OCI-LY1 (cell line): ENCODE measurements around the gene HNRNPM.

ENCODE experiments used
- H2AFZ ChIP-seq: fragments of 200-600 bp; sonication (generic), shearing (Covaris generic); 2 replicates; pipeline ENCODE4 v1.6.0; 2014; ENCODE audit warnings: antibody characterized with exemption, mild to moderate bottlenecking, low read length
- H3F3A ChIP-seq: fragments of 200-600 bp; sonication (generic), shearing (Covaris generic); 2 replicates; pipeline ENCODE4 v1.6.0; 2014; ENCODE audit warnings: mild to moderate bottlenecking, antibody characterized with exemption, low read length, moderate library complexity; ENCODE audit not compliant: insufficient read depth
- H3K27ac ChIP-seq: fragments of 200-600 bp; sonication (generic); 2 replicates; pipeline ENCODE4 v1.5.1; 2014; ENCODE audit warnings: low read length, mixed run types, mild to moderate bottlenecking, low read depth; ENCODE audit not compliant: poor library complexity, severe bottlenecking
- H3K27me3 ChIP-seq: fragments of 200-600 bp; sonication (generic); 2 replicates; pipeline ENCODE4 v1.6.0; 2014; ENCODE audit warnings: antibody characterized with exemption, mild to moderate bottlenecking, low read length, moderate library complexity; ENCODE audit not compliant: insufficient read depth
- H3K36me3 ChIP-seq: fragments of 200-600 bp; sonication (generic); 2 replicates; pipeline ENCODE4 v1.6.1; 2014; ENCODE audit warnings: mild to moderate bottlenecking, antibody characterized with exemption, low read length, moderate library complexity, mixed read lengths; ENCODE audit not compliant: insufficient read depth
- H3K4me1 ChIP-seq: fragments of 200-600 bp; sonication (generic); 2 replicates; pipeline ENCODE4 v1.5.1; 2014; ENCODE audit warnings: mild to moderate bottlenecking, low read length, moderate library complexity; ENCODE audit not compliant: insufficient read depth, severe bottlenecking
- H3K4me2 ChIP-seq: fragments of 200-600 bp; sonication (generic), shearing (Covaris generic); 2 replicates; pipeline ENCODE4 v1.6.1; 2014; ENCODE audit warnings: low read length
- H3K4me3 ChIP-seq: fragments of 200-600 bp; sonication (generic); 2 replicates; pipeline ENCODE4 v1.5.1; 2014; ENCODE audit warnings: low read length, low read depth, mild to moderate bottlenecking, mixed read lengths; ENCODE audit not compliant: poor library complexity, severe bottlenecking
- H3K79me2 ChIP-seq: fragments of 200-600 bp; shearing (Covaris generic); 2 replicates; pipeline ENCODE4 v1.6.1; 2016; ENCODE audit warnings: mixed run types, low read length, mixed read lengths; ENCODE audit not compliant: insufficient read depth
- H3K9ac ChIP-seq: fragments of 200-600 bp; sonication (generic), shearing (Covaris generic); 2 replicates; pipeline ENCODE4 v1.6.1; 2014; ENCODE audit warnings: mild to moderate bottlenecking, low read length, mixed read lengths
- H3K9me2 ChIP-seq: fragments of 200-600 bp; sonication (generic), shearing (Covaris generic); 2 replicates; pipeline ENCODE4 v1.6.1; 2014; ENCODE audit warnings: low read depth, mild to moderate bottlenecking, low read length, mixed read lengths
- H3K9me3 ChIP-seq: fragments of 200-600 bp; shearing (Covaris generic); 2 replicates; pipeline ENCODE4 v1.6.1; 2014; ENCODE audit warnings: low read length, mixed read lengths
- H4K20me1 ChIP-seq: fragments of 200-600 bp; sonication (generic), shearing (Covaris generic); 2 replicates; pipeline ENCODE4 v1.6.0; 2016; ENCODE audit warnings: mild to moderate bottlenecking, low read length; ENCODE audit not compliant: insufficient read depth
- EZH2 ChIP-seq: fragments of 200-600 bp; sonication (generic), shearing (Covaris generic); IDR thresholded peaks from 2 replicates; pipeline ENCODE4 v1.8.0; 2017; ENCODE audit warnings: borderline replicate concordance, mixed run types, mild to moderate bottlenecking, antibody characterized with exemption, low read length, moderate library complexity, mixed read lengths
- TF ChIP-seq, protein P1 (sequence below): fragments of 200-600 bp; sonication (generic), shearing (Covaris generic); IDR thresholded peaks from 2 replicates; pipeline ENCODE4 v1.5.1; 2017; ENCODE audit warnings: mild to moderate bottlenecking, antibody characterized with exemption, low read length, moderate library complexity, mixed read lengths

The HNRNPM gene

DNA sequence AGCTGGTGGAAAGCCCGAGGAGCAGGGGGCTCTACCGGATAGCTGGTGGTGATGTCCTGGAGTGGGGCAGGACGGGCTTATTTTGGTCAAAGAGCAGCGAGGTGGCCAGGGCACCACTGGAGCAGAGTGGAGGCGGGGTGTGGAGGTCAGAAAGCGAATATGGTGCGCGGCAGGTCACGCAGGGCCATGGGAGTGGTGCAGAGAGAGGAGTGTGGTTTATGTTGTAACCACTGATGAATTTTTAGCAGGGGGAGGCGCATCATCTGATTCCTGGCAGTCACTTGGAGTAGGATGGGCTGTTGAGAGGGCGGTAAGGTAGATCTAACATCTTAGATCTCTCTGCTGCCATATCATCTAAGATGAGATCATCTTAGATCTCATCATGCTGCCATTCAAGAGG lies 70.5 kb downstream of the HNRNPM start:
- Histone ChIP-seq H3K9me2 (no peaks in the 10 kb centered on the region), H4K20me1 (no peaks in the 10 kb centered on the region), H3K4me2 (no peak overlapping the region), H3K36me3 (peaks cover 10% of the 10 kb centered on the region; the same call in 1 of the 2 replicates), H3K79me2 (no peaks in the 10 kb centered on the region), H3K27ac (no peak overlapping the region), H2AFZ (no peak overlapping the region), H3K9ac (no peak overlapping the region), H3F3A (no peaks in the 10 kb centered on the region), H3K4me3 (no peak overlapping the region), H3K27me3 (no peaks in the 10 kb centered on the region), H3K9me3 (no peaks in the 10 kb centered on the region), H3K4me1 (peaks cover 17% of the 10 kb centered on the region)
- TF ChIP-seq EZH2 = no peak
- TF ChIP-seq, protein P1, sequence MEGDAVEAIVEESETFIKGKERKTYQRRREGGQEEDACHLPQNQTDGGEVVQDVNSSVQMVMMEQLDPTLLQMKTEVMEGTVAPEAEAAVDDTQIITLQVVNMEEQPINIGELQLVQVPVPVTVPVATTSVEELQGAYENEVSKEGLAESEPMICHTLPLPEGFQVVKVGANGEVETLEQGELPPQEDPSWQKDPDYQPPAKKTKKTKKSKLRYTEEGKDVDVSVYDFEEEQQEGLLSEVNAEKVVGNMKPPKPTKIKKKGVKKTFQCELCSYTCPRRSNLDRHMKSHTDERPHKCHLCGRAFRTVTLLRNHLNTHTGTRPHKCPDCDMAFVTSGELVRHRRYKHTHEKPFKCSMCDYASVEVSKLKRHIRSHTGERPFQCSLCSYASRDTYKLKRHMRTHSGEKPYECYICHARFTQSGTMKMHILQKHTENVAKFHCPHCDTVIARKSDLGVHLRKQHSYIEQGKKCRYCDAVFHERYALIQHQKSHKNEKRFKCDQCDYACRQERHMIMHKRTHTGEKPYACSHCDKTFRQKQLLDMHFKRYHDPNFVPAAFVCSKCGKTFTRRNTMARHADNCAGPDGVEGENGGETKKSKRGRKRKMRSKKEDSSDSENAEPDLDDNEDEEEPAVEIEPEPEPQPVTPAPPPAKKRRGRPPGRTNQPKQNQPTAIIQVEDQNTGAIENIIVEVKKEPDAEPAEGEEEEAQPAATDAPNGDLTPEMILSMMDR = no peak

DNA sequence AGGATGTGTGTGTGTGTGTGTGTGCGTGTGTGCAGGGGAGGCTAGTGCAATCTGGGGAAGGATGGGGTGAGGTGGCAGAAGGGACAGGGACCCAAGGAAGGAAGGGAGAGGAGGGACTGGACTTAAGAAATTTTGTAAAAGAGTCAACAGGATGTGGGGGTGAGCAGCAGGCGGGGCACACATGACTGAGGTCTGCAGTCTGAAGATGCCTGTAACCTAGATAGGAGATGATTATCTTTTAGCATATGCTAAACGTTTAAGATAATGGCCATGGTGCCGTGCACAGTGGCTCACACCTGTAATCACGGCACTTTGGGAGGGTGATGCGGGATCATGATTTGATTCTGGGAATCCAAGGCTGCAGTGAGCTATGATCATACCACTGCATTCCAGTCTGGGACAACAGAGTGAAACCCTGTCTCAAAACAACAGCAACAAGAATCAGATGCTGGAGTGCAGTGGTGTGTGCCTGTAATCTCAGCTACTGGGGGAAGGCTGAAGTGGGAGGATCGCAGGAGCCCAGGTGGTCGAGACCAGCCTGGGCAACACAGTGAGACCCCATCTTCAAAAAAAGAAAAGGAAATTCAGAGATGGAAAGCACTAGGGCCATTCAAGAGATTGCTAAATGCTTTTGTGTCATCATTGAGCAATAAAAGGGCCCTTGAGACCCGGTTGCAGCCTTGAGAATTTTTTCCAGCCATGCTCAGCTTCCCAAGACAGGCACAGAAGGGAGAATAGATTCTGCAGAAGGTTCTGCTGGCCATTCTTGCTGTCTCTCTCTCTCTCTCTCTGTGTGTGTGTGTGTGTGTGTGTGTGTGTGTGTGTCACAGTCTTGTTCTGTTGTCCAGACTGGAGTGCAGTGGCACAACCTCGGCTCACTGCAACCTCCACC lies 73.0 kb downstream of the HNRNPM start:
- no peaks in the 10 kb centered on the region for H3K27me3 ChIP-seq
- H3K79me2 ChIP-seq = no peaks in the 10 kb centered on the region
- no peak overlapping the region for H3K9ac ChIP-seq
- no peaks in the 10 kb centered on the region for H4K20me1 ChIP-seq
- H3K27ac ChIP-seq = no peak overlapping the region
- peaks cover 12% of the 10 kb centered on the region for H3K4me1 ChIP-seq
- no peak overlapping the region for H3K4me2 ChIP-seq
- H3K9me3 ChIP-seq = no peaks in the 10 kb centered on the region
- H3K9me2 ChIP-seq = no peaks in the 10 kb centered on the region
- no peaks in the 10 kb centered on the region for H3K36me3 ChIP-seq
- no peaks in the 10 kb centered on the region for H3F3A ChIP-seq
- H3K4me3 ChIP-seq = no peak overlapping the region
- TF ChIP-seq, protein P1 = no peak
- no peak for TF ChIP-seq EZH2
- no peak overlapping the region for H2AFZ ChIP-seq

DNA sequence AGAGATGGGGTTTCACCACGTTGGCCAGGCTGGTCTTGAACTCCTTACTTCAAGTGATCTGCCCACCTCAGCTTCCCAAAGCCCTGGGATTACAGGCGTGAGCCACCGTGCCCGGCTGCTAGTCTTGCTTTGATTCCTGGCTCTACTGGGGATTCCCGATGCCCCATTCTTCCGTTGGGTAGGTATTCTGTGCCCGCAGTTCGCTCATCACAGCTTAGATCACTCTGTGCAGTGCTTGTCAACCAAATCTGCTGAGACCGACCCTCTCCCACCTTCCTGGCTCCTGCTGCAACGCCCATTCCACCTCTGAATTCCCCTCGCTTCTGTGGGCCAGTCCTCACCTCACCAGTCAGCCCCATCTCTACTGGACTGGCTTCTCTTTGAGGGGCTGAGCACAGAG lies 73.8 kb downstream of the HNRNPM start:
- Histone ChIP-seq H2AFZ (no peak overlapping the region), H3F3A (no peaks in the 10 kb centered on the region), H3K27ac (no peak overlapping the region), H3K9ac (no peak overlapping the region), H3K36me3 (no peaks in the 10 kb centered on the region), H3K9me3 (no peaks in the 10 kb centered on the region), H3K4me1 (peaks cover 5% of the 10 kb centered on the region), H3K27me3 (no peaks in the 10 kb centered on the region), H3K9me2 (no peaks in the 10 kb centered on the region), H3K79me2 (no peaks in the 10 kb centered on the region), H3K4me3 (no peak overlapping the region), H4K20me1 (no peaks in the 10 kb centered on the region), H3K4me2 (no peak overlapping the region)
- TF ChIP-seq EZH2 = no peak
- TF ChIP-seq, protein P1 = no peak
